Chondrocyte (in vitro differentiated cells): ENCODE measurements around the gene KCNJ4. TPM values are rescaled to one million over a fixed set of nuclear protein-coding genes. Genes with fewer than 3 reads are reported as not detected.

Experiments
- DNase-seq: peaks from one replicate; pipeline ENCODE4 v3.0.0; 2021; ENCODE audit warnings: mixed read lengths, low spot score
- H3K27ac Mint-ChIP-seq: one replicate; pipeline ENCODE4 v1.8.0; 2021; ENCODE audit warnings: mild to moderate bottlenecking, moderate library complexity, mixed read lengths; ENCODE audit not compliant: unreplicated experiment
- H3K27me3 Mint-ChIP-seq: 2 replicates; pipeline ENCODE4 v1.8.0; 2021; ENCODE audit warnings: low read depth, mixed read lengths
- H3K36me3 Mint-ChIP-seq: 2 replicates; pipeline ENCODE4 v1.8.0; 2021; ENCODE audit warnings: low read depth, mixed read lengths
- H3K4me1 Mint-ChIP-seq: 2 replicates; pipeline ENCODE4 v1.8.0; 2021; ENCODE audit warnings: low read depth, mild to moderate bottlenecking, mixed read lengths
- H3K4me3 Mint-ChIP-seq: one replicate; pipeline ENCODE4 v1.8.0; 2021; ENCODE audit warnings: mild to moderate bottlenecking, moderate library complexity, mixed read lengths; ENCODE audit not compliant: unreplicated experiment
- H3K9me3 Mint-ChIP-seq: 2 replicates; pipeline ENCODE4 v1.8.0; 2021; ENCODE audit warnings: low read depth, mixed read lengths
- total RNA-seq: library from RNA; stranded (reverse); gene quantifications from 3 replicates; pipeline ENCODE4 v1.2.1, GENCODE V29; 2021
- TF ChIP-seq, protein P1 (sequence below): fragments of 200-600 bp; sonication (generic); IDR thresholded peaks from 2 replicates; pipeline ENCODE4 v1.5.0; 2021; ENCODE audit warnings: antibody characterized with exemption, mild to moderate bottlenecking, moderate library complexity

Gene KCNJ4
- total RNA-seq, 1 donor from 2014 or later, result 0.27 TPM

- peaks cover 46% of the 10 kb centered on the region for H3K4me1 Mint-ChIP-seq
- no peak overlapping the region for H3K4me3 Mint-ChIP-seq
- no peaks in the 10 kb centered on the region for H3K9me3 Mint-ChIP-seq
- peaks cover 60% of the 10 kb centered on the region for H3K36me3 Mint-ChIP-seq
- peak overlapping the region; percentile 81 for H3K27ac Mint-ChIP-seq
- DNase-seq, result no peak
- TF ChIP-seq, protein P1, sequence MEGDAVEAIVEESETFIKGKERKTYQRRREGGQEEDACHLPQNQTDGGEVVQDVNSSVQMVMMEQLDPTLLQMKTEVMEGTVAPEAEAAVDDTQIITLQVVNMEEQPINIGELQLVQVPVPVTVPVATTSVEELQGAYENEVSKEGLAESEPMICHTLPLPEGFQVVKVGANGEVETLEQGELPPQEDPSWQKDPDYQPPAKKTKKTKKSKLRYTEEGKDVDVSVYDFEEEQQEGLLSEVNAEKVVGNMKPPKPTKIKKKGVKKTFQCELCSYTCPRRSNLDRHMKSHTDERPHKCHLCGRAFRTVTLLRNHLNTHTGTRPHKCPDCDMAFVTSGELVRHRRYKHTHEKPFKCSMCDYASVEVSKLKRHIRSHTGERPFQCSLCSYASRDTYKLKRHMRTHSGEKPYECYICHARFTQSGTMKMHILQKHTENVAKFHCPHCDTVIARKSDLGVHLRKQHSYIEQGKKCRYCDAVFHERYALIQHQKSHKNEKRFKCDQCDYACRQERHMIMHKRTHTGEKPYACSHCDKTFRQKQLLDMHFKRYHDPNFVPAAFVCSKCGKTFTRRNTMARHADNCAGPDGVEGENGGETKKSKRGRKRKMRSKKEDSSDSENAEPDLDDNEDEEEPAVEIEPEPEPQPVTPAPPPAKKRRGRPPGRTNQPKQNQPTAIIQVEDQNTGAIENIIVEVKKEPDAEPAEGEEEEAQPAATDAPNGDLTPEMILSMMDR, result no peak
- H3K27me3 Mint-ChIP-seq, result no peaks in the 10 kb centered on the region
Measured at GRCh38 chr22:38494498-38494897, 39.5 kb upstream of the KCNJ4 start.

GRCh38 chr22:38491707-38492348 is 36.8 kb upstream of the KCNJ4 start:
- no peak overlapping the region for H3K4me3 Mint-ChIP-seq
- H3K36me3 Mint-ChIP-seq, result peaks cover 59% of the 10 kb centered on the region
- no peaks in the 10 kb centered on the region for H3K27me3 Mint-ChIP-seq
- TF ChIP-seq, protein P1, result no peak
- peaks cover 46% of the 10 kb centered on the region for H3K4me1 Mint-ChIP-seq
- no peak for DNase-seq
- H3K27ac Mint-ChIP-seq, result peak overlapping the region; percentile 22
- no peaks in the 10 kb centered on the region for H3K9me3 Mint-ChIP-seq

GRCh38 chr22:38490915-38491314 is 35.9 kb upstream of the KCNJ4 start:
- H3K4me3 Mint-ChIP-seq, result no peak overlapping the region
- peak overlapping the region; percentile 79 for H3K27ac Mint-ChIP-seq
- DNase-seq, result no peak
- H3K36me3 Mint-ChIP-seq, result peaks cover 62% of the 10 kb centered on the region
- no peaks in the 10 kb centered on the region for H3K9me3 Mint-ChIP-seq
- TF ChIP-seq, protein P1, result no peak
- peaks cover 47% of the 10 kb centered on the region for H3K4me1 Mint-ChIP-seq
- no peaks in the 10 kb centered on the region for H3K27me3 Mint-ChIP-seq

- DNase-seq, result no peak
Measured at GRCh38 chr22:38490475-38490874, 35.5 kb upstream of the KCNJ4 start.

DNA sequence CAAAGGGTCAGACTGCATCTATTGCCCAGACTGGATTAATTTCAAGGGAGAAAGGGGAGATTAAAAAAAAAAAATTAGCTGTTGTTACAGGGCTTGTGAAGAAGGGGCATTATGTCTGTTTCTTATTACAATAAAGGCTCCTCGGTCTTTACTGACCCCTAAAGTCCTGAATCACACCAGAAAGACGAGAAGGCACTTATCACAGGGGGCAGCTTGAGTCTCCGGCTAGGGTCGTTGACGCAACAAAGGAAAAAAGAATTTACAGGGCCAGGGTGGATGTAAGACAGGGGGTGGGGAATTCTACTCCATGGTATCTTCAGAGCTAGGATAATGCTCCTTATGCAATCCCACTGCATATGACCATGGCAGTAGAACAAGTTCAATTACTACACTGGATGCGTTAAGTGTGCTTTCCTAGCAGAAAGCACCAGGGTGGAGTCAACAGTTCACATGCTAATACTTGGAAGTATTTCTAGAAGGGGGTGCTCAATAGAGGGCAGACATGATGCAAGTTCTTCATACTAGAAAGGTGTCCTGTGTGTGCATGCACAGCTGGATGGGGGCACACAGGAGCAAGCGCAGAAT is 34.7 kb upstream of the KCNJ4 start:
- peaks cover 61% of the 10 kb centered on the region for H3K36me3 Mint-ChIP-seq
- H3K4me3 Mint-ChIP-seq, result no peak overlapping the region
- H3K4me1 Mint-ChIP-seq, result peaks cover 38% of the 10 kb centered on the region
- TF ChIP-seq, protein P1, result no peak
- no peaks in the 10 kb centered on the region for H3K27me3 Mint-ChIP-seq
- DNase-seq, result no peak
- peak overlapping the region; percentile 22 for H3K27ac Mint-ChIP-seq
- no peaks in the 10 kb centered on the region for H3K9me3 Mint-ChIP-seq

More at GRCh38 chr22:38490475-38490874, 35.5 kb upstream of the KCNJ4 start:
- Mint-ChIP-seq H3K9me3 (no peaks in the 10 kb centered on the region), H3K27me3 (no peaks in the 10 kb centered on the region), H3K4me3 (no peak overlapping the region), H3K36me3 (peaks cover 63% of the 10 kb centered on the region), H3K27ac (peak overlapping the region; percentile 79), H3K4me1 (peaks cover 46% of the 10 kb centered on the region)
- TF ChIP-seq, protein P1, result no peak
